ENCODE measurements around the gene TOP1.

DNA sequence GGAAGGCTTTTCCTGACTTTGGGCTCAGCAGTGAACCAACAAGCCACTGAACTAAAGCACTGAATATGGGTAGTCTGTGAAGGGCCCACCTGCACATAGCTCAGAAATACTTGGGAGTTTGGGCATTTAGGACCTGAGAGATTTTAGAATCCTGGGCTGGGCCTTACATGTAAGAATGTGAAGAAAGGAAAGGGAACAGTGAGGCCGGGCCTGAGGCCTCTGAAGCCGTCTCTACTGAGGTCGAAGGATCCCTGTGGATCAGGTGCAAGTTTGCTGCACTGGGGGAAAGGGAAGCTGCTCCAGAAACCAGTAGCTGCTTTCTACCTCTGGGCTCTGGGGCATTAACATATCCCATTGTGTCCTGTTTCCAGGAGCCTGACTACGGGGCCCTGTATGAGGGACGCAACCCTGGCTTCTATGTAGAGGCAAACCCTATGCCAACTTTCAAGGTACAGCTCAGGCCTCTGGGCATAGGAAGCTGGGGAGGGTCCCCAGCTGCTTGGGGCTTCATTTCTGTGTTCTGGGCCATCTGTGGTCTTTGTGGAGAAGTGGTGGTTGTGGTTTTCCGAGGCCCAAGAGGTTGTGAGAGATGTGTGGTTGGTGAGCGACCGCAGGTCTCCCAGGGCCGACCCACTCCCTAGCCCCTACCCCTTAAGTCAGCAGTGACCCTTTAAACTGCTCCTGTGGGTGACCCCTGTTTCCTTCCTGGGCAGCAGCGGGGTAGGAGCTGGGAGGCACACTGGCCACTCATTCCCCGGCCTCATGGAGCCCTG is 139.0 kb downstream of the TOP1 start:
- TF ChIP-seq CTCF (IDR thresholded peaks at IDR 0.05) (no peak), POLR2A (IDR thresholded peaks at IDR 0.05) (no peak)
